ENCODE results near the gene CHL1. TPM values are rescaled to one million over a fixed set of nuclear protein-coding genes. Genes with fewer than 3 reads are reported as not detected.

The CHL1 gene
- total RNA-seq, 1 donor from 2014 or later: 0.49 TPM

DNA sequence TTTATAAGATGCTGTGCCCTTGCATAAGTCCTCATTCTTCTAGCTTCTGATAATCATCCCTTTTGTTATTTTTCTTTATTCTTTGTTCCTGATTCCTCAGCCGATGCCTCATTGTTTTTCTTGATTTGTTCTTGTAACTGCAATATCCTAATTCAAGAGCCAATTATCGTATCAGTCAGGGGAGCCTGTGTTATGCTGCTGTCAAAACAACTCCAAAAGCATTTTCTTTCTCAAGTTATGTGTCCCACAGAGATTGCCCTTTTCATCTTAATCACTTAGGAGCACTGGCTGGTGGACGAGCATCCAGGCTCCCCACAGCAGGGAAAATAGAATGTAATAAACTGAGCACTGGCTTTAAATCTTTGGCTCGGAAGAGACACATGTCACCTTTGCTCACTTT lies 207.3 kb downstream of the CHL1 start:
- H3K27ac Mint-ChIP-seq: no peak overlapping the region
- H3K4me2 ChIP-seq: no peak overlapping the region
- no peaks in the 10 kb centered on the region for H3F3A ChIP-seq (ENCODE audit: low read depth)
- no peaks in the 10 kb centered on the region for H3K36me3 ChIP-seq
- no peaks in the 10 kb centered on the region for H4K20me1 ChIP-seq (ENCODE audit: low read depth)
- H2AFZ ChIP-seq (replicated peaks): no peak overlapping the region
- TF ChIP-seq CTCF (IDR thresholded peaks at IDR 0.05): no peak
- no peak for TF ChIP-seq EZH2 (IDR thresholded peaks at IDR 0.05)
- no peak for TF ChIP-seq EZH2phosphoT487 (IDR thresholded peaks at IDR 0.05)
- no peaks in the 10 kb centered on the region for H3K27me3 Mint-ChIP-seq (ENCODE audit: insufficient read depth, low read depth)
- no peaks in the 10 kb centered on the region for H3K79me2 ChIP-seq (ENCODE audit: low read depth)
- H3K4me3 ChIP-seq: no peak overlapping the region
- H3K9me3 ChIP-seq (ENCODE audit: low read depth): no peaks in the 10 kb centered on the region
- no peak overlapping the region for H3K9ac ChIP-seq
- no peaks in the 10 kb centered on the region for H3K9me3 Mint-ChIP-seq
- peaks cover 7% of the 10 kb centered on the region for H3K27me3 ChIP-seq
- peaks cover 4% of the 10 kb centered on the region for H3K36me3 Mint-ChIP-seq
- DNase-seq (ENCODE audit: low spot score): no peak
- no peaks in the 10 kb centered on the region for H3K4me1 ChIP-seq
- H3K4me3 Mint-ChIP-seq: no peak overlapping the region
- H3K27ac ChIP-seq: no peak overlapping the region
- H3K4me1 Mint-ChIP-seq: peaks cover 7% of the 10 kb centered on the region

DNA sequence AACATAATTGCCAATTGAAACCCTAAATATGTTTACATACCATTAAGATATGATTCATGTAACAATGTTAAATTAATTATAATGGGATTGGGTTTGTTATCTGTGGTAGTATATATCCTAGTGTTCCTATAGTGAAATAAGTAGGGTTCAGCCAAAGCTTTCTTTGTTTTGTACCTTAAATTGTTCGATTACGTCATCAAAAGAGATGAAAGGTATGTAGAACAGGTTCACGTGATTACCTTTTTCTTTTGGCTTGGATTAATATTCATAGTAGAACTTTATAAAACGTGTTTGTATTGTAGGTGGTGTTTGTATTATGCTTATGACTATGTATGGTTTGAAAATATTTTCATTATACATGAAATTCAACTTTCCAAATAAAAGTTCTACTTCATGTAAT lies 212.4 kb downstream of the CHL1 start:
- Mint-ChIP-seq H3K4me3 (no peak overlapping the region), H3K4me1 (peaks cover under 1% of the 10 kb centered on the region), H3K27ac (no peak overlapping the region)

DNA sequence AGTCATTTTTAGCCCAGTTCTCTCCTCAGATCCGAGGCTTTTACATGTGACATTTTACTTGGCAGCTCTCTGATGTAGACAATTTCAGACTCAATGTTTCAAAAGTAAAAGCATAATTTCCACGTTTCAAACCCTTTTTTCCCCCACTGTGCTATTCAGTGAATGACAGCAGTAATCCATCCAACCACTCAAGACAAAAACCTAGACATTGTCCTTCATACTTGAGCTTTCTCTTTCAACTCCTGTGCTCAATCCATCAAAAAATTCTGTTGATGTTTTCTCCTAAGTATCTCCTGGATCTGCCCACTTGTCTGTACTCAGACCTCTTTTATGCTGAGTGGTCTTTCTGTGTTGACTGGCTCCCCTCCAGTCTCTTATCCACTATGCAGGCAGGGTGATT lies 214.7 kb downstream of the CHL1 start:
- TF ChIP-seq CTCF (IDR thresholded peaks at IDR 0.05): no peak
- no peak for TF ChIP-seq EZH2 (IDR thresholded peaks at IDR 0.05)
- TF ChIP-seq EZH2phosphoT487 (IDR thresholded peaks at IDR 0.05): no peak
- H3K9me3 Mint-ChIP-seq: no peaks in the 10 kb centered on the region
- Histone ChIP-seq H3K9ac (no peak overlapping the region), H3K4me2 (no peak overlapping the region), H3K27me3 (peaks cover 31% of the 10 kb centered on the region), H3K4me3 (no peak overlapping the region), H3K9me3 (ENCODE audit: low read depth) (no peaks in the 10 kb centered on the region), H3K36me3 (no peaks in the 10 kb centered on the region), H2AFZ (replicated peaks) (no peak overlapping the region), H3F3A (ENCODE audit: low read depth) (no peaks in the 10 kb centered on the region), H3K27ac (no peak overlapping the region), H4K20me1 (ENCODE audit: low read depth) (no peaks in the 10 kb centered on the region), H3K4me1 (no peaks in the 10 kb centered on the region), H3K79me2 (ENCODE audit: low read depth) (no peaks in the 10 kb centered on the region)
- no peak overlapping the region for H3K4me3 Mint-ChIP-seq
- no peaks in the 10 kb centered on the region for H3K36me3 Mint-ChIP-seq
- DNase-seq (ENCODE audit: low spot score): no peak
- H3K4me1 Mint-ChIP-seq: no peaks in the 10 kb centered on the region
- no peak overlapping the region for H3K27ac Mint-ChIP-seq
- H3K27me3 Mint-ChIP-seq (ENCODE audit: insufficient read depth, low read depth): no peaks in the 10 kb centered on the region

More for the DNA sequence above, 212.4 kb downstream of the CHL1 start:
- H3K36me3 Mint-ChIP-seq: no peaks in the 10 kb centered on the region
- Histone ChIP-seq H3K4me1 (no peaks in the 10 kb centered on the region), H3K4me3 (no peak overlapping the region), H3K36me3 (no peaks in the 10 kb centered on the region), H3K9ac (no peak overlapping the region), H3K79me2 (ENCODE audit: low read depth) (no peaks in the 10 kb centered on the region), H3K4me2 (no peak overlapping the region), H3F3A (ENCODE audit: low read depth) (no peaks in the 10 kb centered on the region), H2AFZ (replicated peaks) (no peak overlapping the region), H3K27me3 (peaks cover 24% of the 10 kb centered on the region), H4K20me1 (ENCODE audit: low read depth) (no peaks in the 10 kb centered on the region), H3K9me3 (ENCODE audit: low read depth) (no peaks in the 10 kb centered on the region), H3K27ac (no peak overlapping the region)
- TF ChIP-seq EZH2phosphoT487 (IDR thresholded peaks at IDR 0.05): no peak
- TF ChIP-seq EZH2 (IDR thresholded peaks at IDR 0.05): no peak
- TF ChIP-seq CTCF (IDR thresholded peaks at IDR 0.05): no peak
- no peak for DNase-seq (ENCODE audit: low spot score)
- H3K27me3 Mint-ChIP-seq (ENCODE audit: insufficient read depth, low read depth): no peaks in the 10 kb centered on the region
- no peaks in the 10 kb centered on the region for H3K9me3 Mint-ChIP-seq
